RWPE2 (cell line): ENCODE data around the gene CSAD.
A peak's percentile ranks its signal among the peaks of the same experiment; 100 is the strongest.
"Not testable (repeated sequence)": the region's sequence is repeated elsewhere in the genome, so short reads cannot be mapped to it uniquely, and the experiment has no call there.

Experiments
- ATAC-seq: fragments of 200-7000 bp; cut with Tn5 transposase; 3 replicates; pipeline ENCODE4 v1.9.1; 2021; ENCODE audit warnings: low read depth
- DNase-seq: peaks from one replicate; pipeline ENCODE4 v3.0.0-alpha.2; 2020; ENCODE audit warnings: low spot score
- H3K27ac ChIP-seq: fragments of 450-650 bp; 2 replicates; pipeline ENCODE4 v1.5.1; 2017; ENCODE audit warnings: mild to moderate bottlenecking; ENCODE audit not compliant: poor library complexity, severe bottlenecking
- H3K27me3 ChIP-seq: fragments of 250-450 bp; sonication (Bioruptor Pico); 2 replicates; pipeline ENCODE4 v1.5.1; 2021; ENCODE audit warnings: mild to moderate bottlenecking, moderate library complexity; ENCODE audit not compliant: insufficient read depth, poor library complexity, severe bottlenecking
- H3K36me3 ChIP-seq: fragments of 250-450 bp; sonication (Bioruptor Pico); 2 replicates; pipeline ENCODE4 v1.5.1; 2020; ENCODE audit warnings: low read depth, mild to moderate bottlenecking, moderate library complexity
- H3K4me1 ChIP-seq: fragments of 250-450 bp; sonication (Bioruptor Pico); 2 replicates; pipeline ENCODE4 v1.5.1; 2021; ENCODE audit warnings: mild to moderate bottlenecking, moderate library complexity; ENCODE audit not compliant: insufficient read depth, poor library complexity, severe bottlenecking
- H3K4me3 ChIP-seq: fragments of 250-450 bp; sonication (Bioruptor Pico); 2 replicates; pipeline ENCODE4 v1.5.1; 2021; ENCODE audit warnings: mild to moderate bottlenecking, moderate library complexity; ENCODE audit not compliant: severe bottlenecking
- H3K9me3 ChIP-seq: fragments of 250-450 bp; sonication (Bioruptor Pico); 2 replicates; pipeline ENCODE4 v1.5.1; 2021; ENCODE audit warnings: mild to moderate bottlenecking, moderate library complexity; ENCODE audit not compliant: severe bottlenecking
- CTCF ChIP-seq: fragments of 450-650 bp; IDR thresholded peaks from one replicate; pipeline ENCODE4 v1.5.1; 2017; ENCODE audit warnings: mild to moderate bottlenecking, moderate library complexity; ENCODE audit not compliant: poor library complexity, severe bottlenecking

Gene CSAD

GRCh38 chr12:53207042-53207441, 26.3 kb upstream of the CSAD start, which contains the start of gene ITGB7:
ITGB7 (minus strand) TSS chr12:53207251; CDS start chr12:53200443, 6,808 bp downstream.
- Histone ChIP-seq H3K36me3 (peaks cover 20% of the 10 kb centered on the region), H3K4me1 (no peaks in the 10 kb centered on the region), H3K9me3 (no peaks in the 10 kb centered on the region), H3K27me3 (no peaks in the 10 kb centered on the region), H3K4me3 (no peak within 1 kb of the TSS), H3K27ac (no peak within 1 kb of the TSS)
- no peak for TF ChIP-seq CTCF
- ATAC-seq (peak; percentile 20; the same call in 1 of the 3 replicates), DNase-seq (no peak)

GRCh38 chr12:53205747-53206419, 25.2 kb upstream of the CSAD start:
- no peak overlapping the region for H3K4me3 ChIP-seq
- H3K4me1 ChIP-seq = no peaks in the 10 kb centered on the region
- ATAC-seq = peak; percentile 90
- no peak for DNase-seq
- no peak for TF ChIP-seq CTCF
- no peak overlapping the region for H3K27ac ChIP-seq
- H3K27me3 ChIP-seq = no peaks in the 10 kb centered on the region
- peaks cover 8% of the 10 kb centered on the region for H3K36me3 ChIP-seq
- no peaks in the 10 kb centered on the region for H3K9me3 ChIP-seq

GRCh38 chr12:53204351-53204750, 23.6 kb upstream of the CSAD start:
- no peak for TF ChIP-seq CTCF
- no peaks in the 10 kb centered on the region for H3K36me3 ChIP-seq
- no peak overlapping the region for H3K4me3 ChIP-seq
- H3K27me3 ChIP-seq = no peaks in the 10 kb centered on the region
- no peaks in the 10 kb centered on the region for H3K4me1 ChIP-seq
- H3K9me3 ChIP-seq = no peaks in the 10 kb centered on the region
- ATAC-seq (no peak), DNase-seq (no peak)
- H3K27ac ChIP-seq = no peak overlapping the region

GRCh38 chr12:53202316-53202715, 21.6 kb upstream of the CSAD start:
- not testable (repeated sequence) for DNase-seq, H3K27ac ChIP-seq, H3K4me3 ChIP-seq, ATAC-seq, H3K9me3 ChIP-seq, H3K27me3 ChIP-seq, H3K4me1 ChIP-seq, H3K36me3 ChIP-seq

- no peaks in the 10 kb centered on the region for H3K9me3 ChIP-seq
- TF ChIP-seq CTCF = no peak
- H3K36me3 ChIP-seq = no peaks in the 10 kb centered on the region
- no peaks in the 10 kb centered on the region for H3K27me3 ChIP-seq
- no peak overlapping the region for H3K27ac ChIP-seq
- DNase-seq (no peak), ATAC-seq (no peak)
- H3K4me1 ChIP-seq = no peaks in the 10 kb centered on the region
- no peak overlapping the region for H3K4me3 ChIP-seq
Measured at GRCh38 chr12:53201639-53202038, 20.9 kb upstream of the CSAD start.
